Measurements from ENCODE around the gene SAFB.

DNA sequence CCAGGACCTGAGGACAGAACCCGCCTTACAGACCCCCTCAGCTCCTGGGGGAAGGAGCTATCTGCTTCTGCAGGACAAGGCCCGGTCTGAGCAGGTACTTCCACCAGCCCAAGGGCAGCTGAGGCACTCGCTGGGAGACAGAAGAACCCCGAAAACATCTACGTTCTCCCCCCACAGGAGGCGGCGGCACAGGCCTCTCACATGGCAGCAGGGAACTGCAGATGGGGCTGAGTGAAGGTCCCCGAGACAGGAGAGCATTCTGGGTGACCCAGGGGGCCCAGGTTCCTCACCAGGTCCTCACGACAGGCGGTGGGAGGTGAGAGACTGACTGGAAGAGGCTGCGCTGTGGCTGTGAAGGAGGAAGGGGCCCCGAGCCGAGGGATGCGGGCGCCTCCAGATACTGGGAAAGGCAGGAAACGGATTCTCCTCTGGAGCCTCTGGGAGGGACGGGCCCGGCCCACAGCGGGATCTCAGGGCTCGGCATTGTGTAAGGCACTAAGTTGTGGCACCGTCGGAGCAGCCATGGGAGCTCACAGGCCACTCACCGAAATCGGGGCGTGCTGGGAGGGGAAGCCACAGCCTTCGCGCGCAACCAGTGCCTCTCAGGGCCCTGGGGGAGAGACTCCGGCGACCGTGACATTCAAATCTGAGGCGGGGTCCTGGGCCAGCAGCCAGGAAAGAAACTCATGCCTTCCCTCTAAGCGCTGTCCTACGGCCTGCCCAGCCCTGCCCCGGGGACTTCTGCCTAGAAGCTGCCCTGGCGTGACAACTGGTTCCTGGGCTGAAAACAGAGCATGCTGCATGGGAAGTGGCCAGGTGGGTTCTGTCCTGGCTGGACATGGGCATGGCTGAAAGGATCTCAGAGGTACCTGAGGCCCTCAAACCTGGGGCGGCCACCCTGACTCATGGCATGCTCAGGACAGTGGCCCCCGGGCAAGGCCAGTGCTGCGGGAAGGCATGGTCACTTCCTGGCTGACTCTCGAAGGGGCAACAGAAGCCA, 81.2 kb downstream of the SAFB start:
- TF ChIP-seq NCOA2 (CRISPR knock-in tag; IDR thresholded peaks at IDR 0.05) (no peak), ZNF766 (CRISPR knock-in tag; IDR thresholded peaks at IDR 0.05; ENCODE audit: borderline replicate concordance) (no peak), ZNF225 (CRISPR knock-in tag; IDR thresholded peaks at IDR 0.05) (no peak), ZNF3 (CRISPR knock-in tag; IDR thresholded peaks at IDR 0.05) (no peak), ZNF615 (CRISPR knock-in tag; IDR thresholded peaks at IDR 0.05; ENCODE audit: borderline replicate concordance) (no peak)
